CD14-positive monocyte (primary cell): Measurements from ENCODE around the gene GPR25. TPM values are rescaled to one million over a fixed set of nuclear protein-coding genes. Genes with fewer than 3 reads are reported as not detected.

Experiments used
- DNase-seq, 3 donors: peaks; one replicate each; pipeline ENCODE4 v3.0.0-alpha.2; 2011 to 2022
- H2AFZ ChIP-seq: 2 replicates; pipeline ENCODE4 v1.6.0; 2012; ENCODE audit warnings: mild to moderate bottlenecking, low read depth, low read length, inconsistent platforms; ENCODE audit not compliant: insufficient read depth, poor library complexity, severe bottlenecking
- H3K27ac ChIP-seq, 2 donors: 1 replicate in 1 of 2; 2 replicates in 1 of 2; pipeline ENCODE4 v1.5.1; 2012 to 2013; ENCODE audit warnings: low read length in 2 of 2, control low read depth in 1 of 2, inconsistent platforms in 1 of 2, low read depth in 1 of 2, mild to moderate bottlenecking in 1 of 2
- H3K27me3 ChIP-seq, 2 donors: one replicate each; pipeline versions ENCODE4 v1.6.0 to v1.6.1; 2011 to 2013; ENCODE audit warnings: low read length in 2 of 2; ENCODE audit not compliant: control insufficient read depth in 2 of 2, insufficient read depth in 2 of 2
- H3K36me3 ChIP-seq, 2 donors: replicated peaks in 1 of 2; 1 replicate in 1 of 2; 2 replicates in 1 of 2; pipeline versions ENCODE4 v1.5.1 to v1.6.1; 2012 to 2013; ENCODE audit warnings: low read length in 2 of 2, control low read depth in 1 of 2, inconsistent platforms in 1 of 2, mild to moderate bottlenecking in 1 of 2; ENCODE audit not compliant: insufficient read depth in 2 of 2, control insufficient read depth in 1 of 2
- H3K4me1 ChIP-seq, 2 donors: 1 replicate in 1 of 2; 2 replicates in 1 of 2; pipeline versions ENCODE4 v1.5.1 to v1.6.1; 2012 to 2013; ENCODE audit warnings: low read length in 2 of 2, control low read depth in 1 of 2, inconsistent platforms in 1 of 2, mild to moderate bottlenecking in 1 of 2, moderate library complexity in 1 of 2; ENCODE audit not compliant: insufficient read depth in 2 of 2, control insufficient read depth in 1 of 2
- H3K4me2 ChIP-seq: replicated peaks from 2 replicates; pipeline ENCODE3; 2012; ENCODE audit warnings: low read length, moderate library complexity, mild to moderate bottlenecking; ENCODE audit not compliant: poor library complexity, severe bottlenecking; ENCODE audit errors: extremely low read depth
- H3K4me3 ChIP-seq, 3 experiments: fragments of 200-600 bp in 1 of 3; sonication (generic) in 1 of 3; replicated peaks in 1 of 3; 1 replicate in 2 of 3; 2 replicates in 1 of 3; pipeline ENCODE4 v1.5.1; 2011 to 2013; ENCODE audit warnings: low read length in 3 of 3, mild to moderate bottlenecking in 3 of 3, control low read depth in 2 of 3, low read depth in 2 of 3, inconsistent platforms in 1 of 3, moderate library complexity in 1 of 3
- H3K79me2 ChIP-seq: 2 replicates; pipeline ENCODE4 v1.6.0; 2012; ENCODE audit warnings: mild to moderate bottlenecking, control low read depth, inconsistent platforms, low read length, moderate library complexity; ENCODE audit not compliant: insufficient read depth
- H3K9ac ChIP-seq: 2 replicates; pipeline ENCODE4 v1.6.0; 2017; ENCODE audit warnings: low read length, mild to moderate bottlenecking; ENCODE audit not compliant: insufficient read depth, poor library complexity, severe bottlenecking
- H3K9me3 ChIP-seq, 2 donors: replicated peaks in 1 of 2; 1 replicate in 1 of 2; 2 replicates in 1 of 2; pipeline versions ENCODE4 v1.5.1 to v1.6.1; 2012 to 2013; ENCODE audit warnings: low read length in 2 of 2, control low read depth in 1 of 2; ENCODE audit not compliant: control insufficient read depth in 1 of 2, insufficient read depth in 1 of 2
- H4K20me1 ChIP-seq: 2 replicates; pipeline ENCODE4 v1.6.0; 2012; ENCODE audit warnings: mild to moderate bottlenecking, low read length, control low read depth, moderate library complexity; ENCODE audit not compliant: insufficient read depth
- H3K27ac Mint-ChIP-seq, 7 donors: one replicate each; pipeline ENCODE4 v1.8.0; 2020; ENCODE audit warnings: mild to moderate bottlenecking in 7 of 7, mixed read lengths in 7 of 7, moderate library complexity in 6 of 7, inconsistent platforms in 2 of 7
- H3K27me3 Mint-ChIP-seq, 3 donors: one replicate each; pipeline ENCODE4 v1.8.0; 2021 to 2022; ENCODE audit warnings: low read depth in 3 of 3, mild to moderate bottlenecking in 3 of 3, mixed read lengths in 3 of 3, moderate library complexity in 3 of 3, inconsistent platforms in 1 of 3
- H3K36me3 Mint-ChIP-seq, 2 donors: one replicate each; pipeline ENCODE4 v1.8.0; 2020; ENCODE audit warnings: mixed read lengths in 2 of 2, inconsistent platforms in 1 of 2, mild to moderate bottlenecking in 1 of 2
- H3K4me1 Mint-ChIP-seq: one replicate; pipeline ENCODE4 v1.8.0; 2020; ENCODE audit warnings: mild to moderate bottlenecking, mixed read lengths
- H3K4me3 Mint-ChIP-seq, 2 donors: one replicate each; pipeline ENCODE4 v1.8.0; 2020; ENCODE audit warnings: mild to moderate bottlenecking in 2 of 2, mixed read lengths in 2 of 2, moderate library complexity in 1 of 2
- H3K9me3 Mint-ChIP-seq, 7 donors: one replicate each; pipeline ENCODE4 v1.8.0; 2020 to 2022; ENCODE audit warnings: mixed read lengths in 7 of 7, mild to moderate bottlenecking in 6 of 7, moderate library complexity in 6 of 7, inconsistent platforms in 2 of 7
- WGBS: methylation state at CpG from one replicate; pipeline ENCODE4 v1.1.5; 2013; ENCODE audit warnings: missing lambda C conversion rate; ENCODE audit not compliant: insufficient coverage; 5-methylcytosine and 5-hydroxymethylcytosine counted together
- intact Hi-C, 2 donors: fragments of 100-400 bp; cut with micrococcal nuclease; formaldehyde crosslinking; loops; one replicate each; pipeline versions ENCODE4 v1.15.0 to v1.15.1; 2023
- polyA plus RNA-seq, 3 donors: library from polyadenylated mRNA; depleted of rRNA in 1 of 3; unstranded in 2 of 3; stranded (reverse) in 1 of 3; fragments of 300-500 nt in 2 of 3; fragments of >200 nt in 1 of 3; fragmentation: Illumina TruSeq in 2 of 3; gene quantifications; 1 replicate in 2 of 3; 2 replicates in 1 of 3; pipeline ENCODE4 v1.2.3, GENCODE V29; 2012 to 2021
- TF ChIP-seq, protein P1 (sequence below): fragments of 200-600 bp; IDR thresholded peaks from one replicate; pipeline ENCODE4 v1.8.0; 2022; ENCODE audit warnings: antibody characterized with exemption, mild to moderate bottlenecking

Gene GPR25
- polyA plus RNA-seq, 3 donors = 0.13 TPM; not detected in 2

DNA sequence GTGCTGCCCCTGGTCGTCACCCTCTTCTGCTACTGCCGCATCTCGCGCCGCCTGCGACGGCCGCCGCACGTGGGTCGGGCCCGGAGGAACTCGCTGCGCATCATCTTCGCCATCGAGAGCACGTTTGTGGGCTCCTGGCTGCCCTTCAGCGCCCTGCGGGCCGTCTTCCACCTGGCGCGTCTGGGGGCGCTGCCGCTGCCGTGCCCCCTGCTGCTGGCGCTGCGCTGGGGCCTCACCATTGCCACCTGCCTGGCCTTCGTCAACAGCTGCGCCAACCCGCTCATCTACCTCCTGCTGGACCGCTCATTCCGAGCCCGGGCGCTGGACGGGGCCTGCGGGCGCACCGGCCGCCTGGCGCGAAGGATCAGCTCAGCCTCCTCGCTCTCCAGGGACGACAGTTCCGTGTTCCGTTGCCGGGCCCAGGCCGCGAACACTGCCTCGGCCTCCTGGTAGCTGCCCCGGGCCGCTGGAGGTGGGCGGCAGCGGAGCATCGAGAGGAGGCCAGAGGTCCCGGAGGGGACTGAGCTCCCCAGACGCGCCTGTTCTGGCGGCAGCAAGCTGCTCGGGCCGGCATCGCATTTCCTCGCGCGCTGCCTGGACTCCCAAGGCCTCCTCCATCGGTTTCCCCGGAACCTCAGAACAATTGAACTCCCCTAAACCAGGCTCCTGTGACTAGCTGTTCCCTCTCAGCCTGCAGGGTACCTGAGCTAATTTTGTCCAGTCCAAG lies 1.1 kb downstream of the GPR25 start:
- Histone ChIP-seq H3K36me3 (no peaks in the 10 kb centered on the region), H3K27ac (no peak overlapping the region), H4K20me1 (no peaks in the 10 kb centered on the region), H3K4me3 (peak overlapping the region in 1 of 3 experiments; percentile 57), H3K9ac (peak overlapping the region; percentile 32), H3K27me3 (peaks cover 11 to 30% of the 10 kb centered on the region in 2 donors), H3K9me3 (no peaks in the 10 kb centered on the region), H2AFZ (peak overlapping the region; percentile 56), H3K79me2 (no peaks in the 10 kb centered on the region), H3K4me2 (peak overlapping the region; percentile 68), H3K4me1 (peaks cover 11 to 14% of the 10 kb centered on the region in 2 donors)
- Mint-ChIP-seq H3K27ac (no peak overlapping the region), H3K27me3 (peaks cover 44 to 49% (median 49%) of the 10 kb centered on the region in 3 donors), H3K4me1 (peaks cover 26% of the 10 kb centered on the region), H3K36me3 (peaks cover 5% of the 10 kb centered on the region in 2 donors), H3K4me3 (peak overlapping the region; percentile 72 to 92), H3K9me3 (peaks cover 0 to 12% (median 4%) of the 10 kb centered on the region in 7 donors)
- intact Hi-C loops = no loop called here
- no peak for DNase-seq
- WGBS = 7% methylated on average over 58 of the region's 66 CpGs
- TF ChIP-seq, protein P1, sequence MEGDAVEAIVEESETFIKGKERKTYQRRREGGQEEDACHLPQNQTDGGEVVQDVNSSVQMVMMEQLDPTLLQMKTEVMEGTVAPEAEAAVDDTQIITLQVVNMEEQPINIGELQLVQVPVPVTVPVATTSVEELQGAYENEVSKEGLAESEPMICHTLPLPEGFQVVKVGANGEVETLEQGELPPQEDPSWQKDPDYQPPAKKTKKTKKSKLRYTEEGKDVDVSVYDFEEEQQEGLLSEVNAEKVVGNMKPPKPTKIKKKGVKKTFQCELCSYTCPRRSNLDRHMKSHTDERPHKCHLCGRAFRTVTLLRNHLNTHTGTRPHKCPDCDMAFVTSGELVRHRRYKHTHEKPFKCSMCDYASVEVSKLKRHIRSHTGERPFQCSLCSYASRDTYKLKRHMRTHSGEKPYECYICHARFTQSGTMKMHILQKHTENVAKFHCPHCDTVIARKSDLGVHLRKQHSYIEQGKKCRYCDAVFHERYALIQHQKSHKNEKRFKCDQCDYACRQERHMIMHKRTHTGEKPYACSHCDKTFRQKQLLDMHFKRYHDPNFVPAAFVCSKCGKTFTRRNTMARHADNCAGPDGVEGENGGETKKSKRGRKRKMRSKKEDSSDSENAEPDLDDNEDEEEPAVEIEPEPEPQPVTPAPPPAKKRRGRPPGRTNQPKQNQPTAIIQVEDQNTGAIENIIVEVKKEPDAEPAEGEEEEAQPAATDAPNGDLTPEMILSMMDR = no peak

DNA sequence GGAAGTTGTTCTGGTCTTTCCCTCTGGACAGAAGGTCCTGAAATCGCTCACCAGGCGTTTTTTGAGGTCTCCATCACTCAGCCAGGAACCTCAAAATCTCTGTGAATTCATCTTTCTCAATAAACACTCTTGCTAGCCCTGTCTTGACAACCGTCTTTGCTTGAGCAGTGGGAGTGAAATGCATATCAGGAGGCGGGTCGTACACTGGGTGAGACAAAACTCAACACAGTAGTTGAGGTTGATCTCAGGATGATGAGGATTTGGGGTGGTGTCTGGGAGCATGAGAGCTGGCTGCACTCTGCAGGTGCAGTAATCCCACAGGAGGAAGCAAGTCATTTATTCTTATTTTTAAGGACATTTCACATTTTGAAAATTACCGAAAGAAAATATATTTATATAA lies 1.9 kb downstream of the GPR25 start:
- Histone ChIP-seq H3K4me1 (peaks cover 11 to 14% of the 10 kb centered on the region in 2 donors), H3K9me3 (no peaks in the 10 kb centered on the region), H3K27me3 (peaks cover 11 to 30% of the 10 kb centered on the region in 2 donors), H3K27ac (no peak overlapping the region), H3K9ac (no peak overlapping the region), H3K4me3 (no peak overlapping the region), H2AFZ (no peak overlapping the region), H3K36me3 (no peaks in the 10 kb centered on the region), H4K20me1 (no peaks in the 10 kb centered on the region), H3K4me2 (no peak overlapping the region), H3K79me2 (no peaks in the 10 kb centered on the region)
- WGBS = 100% methylated on average over 3 of the region's 6 CpGs
- H3K4me3 Mint-ChIP-seq = peak overlapping the region in 1 of 2 donors; percentile 92
- DNase-seq = no peak
- peaks cover 5% of the 10 kb centered on the region in 2 donors for H3K36me3 Mint-ChIP-seq
- H3K27me3 Mint-ChIP-seq = peaks cover 44 to 50% (median 49%) of the 10 kb centered on the region in 3 donors
- TF ChIP-seq, protein P1 = no peak
- peaks cover 0 to 12% (median 4%) of the 10 kb centered on the region in 7 donors for H3K9me3 Mint-ChIP-seq
- no peak overlapping the region for H3K27ac Mint-ChIP-seq
- peaks cover 21% of the 10 kb centered on the region for H3K4me1 Mint-ChIP-seq
- intact Hi-C loops = no loop called here
